Putamen (tissue), 1 donor: ENCODE measurements around the gene DENND1A.

ENCODE experiments used
- DNase-seq: peaks from one replicate; pipeline ENCODE4 v3.0.0-alpha.2; 2016; ENCODE audit warnings: low spot score

Gene DENND1A

DNA sequence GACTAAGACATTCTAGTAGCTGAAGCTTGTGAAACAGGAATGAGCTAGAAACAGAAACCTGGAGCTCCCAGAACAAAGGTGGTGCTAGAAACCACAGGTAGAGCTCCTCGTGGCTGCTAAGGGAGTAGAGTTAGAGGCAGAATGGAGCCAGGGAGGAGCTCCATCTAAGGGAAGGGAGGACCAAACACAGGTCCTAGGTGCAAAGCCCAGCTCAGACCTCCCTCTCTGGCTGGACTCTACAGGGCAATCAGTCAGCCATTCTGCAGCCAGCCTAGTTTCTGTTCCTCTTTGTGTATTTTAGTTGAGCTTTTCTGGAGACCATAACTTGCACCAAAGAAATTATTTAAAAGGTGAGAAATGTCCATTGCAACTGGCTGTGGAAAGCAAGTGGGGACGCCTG lies 503.5 kb downstream of the DENND1A start:
- no peak for DNase-seq

- DNase-seq: no peak
Observed at GRCh38 chr9:123425836-123426365, 504.0 kb downstream of the DENND1A start.

- DNase-seq: peak; percentile 61
Observed at GRCh38 chr9:123425261-123425821, 504.6 kb downstream of the DENND1A start.

DNA sequence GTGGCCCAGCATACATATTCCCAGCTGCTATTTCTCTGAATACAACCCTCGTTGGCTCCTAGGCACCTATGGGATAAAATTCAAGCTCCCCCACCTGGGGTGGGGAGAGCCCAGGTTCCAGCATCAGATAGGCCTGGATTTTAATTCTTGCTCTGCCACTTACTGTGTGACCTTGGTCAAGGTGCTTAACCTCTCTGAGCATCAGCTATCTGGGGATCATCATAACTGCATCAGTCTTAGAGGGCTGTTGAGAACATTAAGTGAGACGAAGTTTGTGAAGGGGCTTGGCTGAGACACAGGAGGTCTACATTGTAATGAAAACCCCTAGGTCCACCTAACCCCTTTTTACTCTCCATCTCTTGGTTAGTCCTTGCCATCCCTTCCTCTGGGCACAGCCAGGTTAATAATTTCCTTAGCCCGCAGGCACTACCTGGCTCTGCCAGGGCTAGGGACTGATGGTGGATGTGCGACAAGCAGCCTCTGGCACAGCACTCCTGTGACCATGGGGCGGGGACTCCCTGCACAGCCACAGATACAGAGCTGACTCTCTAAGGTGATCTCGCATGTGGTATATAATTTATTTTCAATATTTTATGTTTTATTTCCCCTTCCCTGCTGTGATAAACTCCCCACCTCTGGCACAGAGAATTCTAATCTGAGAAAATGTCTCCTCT lies 505.2 kb downstream of the DENND1A start:
- DNase-seq: no peak

- no peak for DNase-seq
Observed at GRCh38 chr9:123424131-123424530, 505.8 kb downstream of the DENND1A start.

DNA sequence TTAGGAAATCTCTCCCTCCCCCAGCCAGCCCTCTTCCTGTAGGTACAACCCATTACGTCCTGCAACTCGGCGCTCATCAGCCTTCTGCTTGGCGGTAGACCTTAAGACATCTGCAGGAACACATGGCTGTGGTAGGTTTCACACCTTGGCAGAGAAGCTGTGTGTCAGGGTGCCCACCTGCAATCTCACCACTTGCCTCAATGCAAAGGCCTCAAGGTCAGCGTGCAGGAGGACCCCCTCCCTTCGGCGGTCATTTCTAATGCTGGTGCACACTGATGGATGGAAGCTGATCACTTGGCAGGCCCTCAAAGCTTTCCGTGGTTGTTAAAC lies 506.6 kb downstream of the DENND1A start:
- no peak for DNase-seq

- no peak for DNase-seq
Observed at GRCh38 chr9:123422635-123423310, 507.2 kb downstream of the DENND1A start.

DNA sequence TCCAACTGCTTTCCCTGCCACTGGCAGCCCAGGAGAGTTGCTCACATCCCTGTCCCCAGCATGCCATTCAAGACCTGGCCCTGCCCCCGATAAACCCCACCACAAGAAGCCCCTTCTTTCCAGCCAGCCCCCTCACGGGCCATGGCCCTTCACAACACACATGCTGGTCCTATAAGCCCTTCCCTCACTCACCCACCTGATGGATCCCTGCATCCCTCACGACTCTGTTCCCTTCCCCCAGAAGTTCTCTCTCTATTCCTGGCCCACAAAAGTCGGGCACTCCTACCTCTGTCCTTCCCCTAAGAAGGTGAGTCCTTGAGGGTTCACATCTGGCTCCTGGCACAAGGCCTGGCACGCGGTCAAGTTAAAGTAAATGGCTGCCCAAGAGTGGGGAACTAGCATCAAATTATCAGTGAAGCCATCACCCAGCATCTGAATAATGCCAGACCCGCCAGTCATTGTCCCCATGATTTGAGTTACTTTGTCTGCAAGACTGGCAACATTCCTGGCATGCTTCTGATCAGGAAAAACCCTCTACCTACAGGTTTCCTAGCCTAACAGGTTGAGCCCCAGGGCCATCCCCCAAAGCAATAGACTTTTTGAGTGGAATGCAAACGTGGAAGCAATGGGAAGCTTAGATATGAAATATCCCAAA lies 508.0 kb downstream of the DENND1A start:
- no peak for DNase-seq

- DNase-seq: no peak
Observed at GRCh38 chr9:123421186-123421585, 508.7 kb downstream of the DENND1A start.

- no peak for DNase-seq
Observed at GRCh38 chr9:123420592-123421111, 509.3 kb downstream of the DENND1A start.

DNA sequence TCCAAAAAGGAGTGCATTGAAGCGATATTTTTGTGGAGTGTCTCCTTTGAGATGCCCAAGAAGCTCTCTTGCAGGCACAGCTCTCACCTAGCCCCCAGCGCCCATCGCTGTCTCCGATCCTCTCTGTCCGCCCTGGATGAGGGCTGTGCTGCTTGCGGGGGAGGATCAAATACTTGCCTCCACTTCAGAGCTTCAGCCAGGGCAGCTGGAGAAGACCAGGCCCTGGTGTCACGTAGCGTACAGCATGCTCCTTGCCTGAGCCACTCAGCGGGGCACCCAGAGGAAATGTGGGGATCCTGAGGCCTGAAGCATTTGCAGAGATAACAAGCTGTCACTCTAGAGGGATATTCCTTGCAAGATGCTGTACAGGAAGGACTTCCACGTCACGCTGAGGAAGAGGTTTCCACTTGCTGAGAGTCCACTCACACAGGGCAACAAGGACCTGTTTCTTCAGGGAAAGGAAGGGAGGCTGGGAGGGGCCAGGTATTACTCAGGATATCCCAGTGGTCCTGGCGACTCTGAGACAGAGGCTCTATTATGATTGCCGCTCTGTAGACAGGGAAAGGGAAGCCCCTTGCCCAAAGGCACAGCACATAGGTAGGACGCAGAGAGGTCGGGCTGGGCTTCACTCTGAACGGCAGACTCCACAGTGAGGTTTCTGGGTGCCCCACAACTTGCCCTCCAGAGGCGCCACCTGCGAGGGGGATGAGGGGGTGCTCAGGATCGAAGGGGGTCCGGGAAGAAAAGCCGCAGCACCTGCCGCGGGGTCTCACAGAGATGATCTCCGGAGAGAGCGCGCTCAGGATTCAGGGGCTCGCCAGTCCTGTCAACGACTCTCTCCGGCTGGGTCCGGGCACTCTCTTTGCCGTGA lies 510.0 kb downstream of the DENND1A start:
- no peak for DNase-seq

- no peak for DNase-seq
Observed at GRCh38 chr9:123419091-123419490, 510.8 kb downstream of the DENND1A start.

GRCh38 chr9:123418506-123418905 lies 511.4 kb downstream of the DENND1A start:
- DNase-seq: no peak

GRCh38 chr9:123418052-123418430 lies 511.9 kb downstream of the DENND1A start:
- no peak for DNase-seq

DNA sequence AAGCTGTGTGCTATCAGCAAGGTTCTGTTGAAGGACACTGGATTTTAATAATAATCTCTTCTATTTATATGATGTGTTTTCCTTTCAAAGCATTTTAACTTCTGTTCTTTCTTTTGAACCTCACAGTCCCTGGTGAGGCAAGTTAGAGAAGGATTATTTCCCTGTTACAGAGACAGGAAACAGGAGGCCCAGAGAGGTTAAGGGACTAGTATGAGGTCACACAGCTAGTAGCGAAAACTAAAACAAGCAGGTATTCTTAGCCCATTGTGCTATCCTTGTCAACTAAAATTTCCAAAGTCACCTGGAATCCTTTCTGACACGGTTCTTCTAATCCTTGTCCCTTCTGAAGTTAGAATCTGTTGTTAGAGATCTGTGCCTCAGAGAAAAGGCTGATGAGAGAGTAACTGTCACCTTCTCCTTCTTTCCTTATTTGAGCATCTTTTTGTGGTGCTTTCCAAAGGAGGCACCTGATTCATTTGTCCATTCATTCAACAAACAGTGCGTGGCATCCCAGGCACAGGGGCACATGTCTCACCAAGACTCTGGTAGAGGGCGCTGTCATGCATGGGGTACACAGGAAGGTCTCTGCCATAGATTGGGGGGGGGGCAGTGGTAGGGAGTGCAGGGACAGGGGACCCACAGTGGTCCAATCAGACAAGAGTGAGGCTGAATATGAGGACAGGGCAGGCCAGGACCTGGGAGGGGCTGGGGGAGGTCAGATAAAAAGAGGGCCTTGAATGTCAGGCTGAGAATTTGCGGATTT lies 512.5 kb downstream of the DENND1A start:
- DNase-seq: no peak

GRCh38 chr9:123416176-123416575 lies 513.8 kb downstream of the DENND1A start:
- DNase-seq: no peak

DNA sequence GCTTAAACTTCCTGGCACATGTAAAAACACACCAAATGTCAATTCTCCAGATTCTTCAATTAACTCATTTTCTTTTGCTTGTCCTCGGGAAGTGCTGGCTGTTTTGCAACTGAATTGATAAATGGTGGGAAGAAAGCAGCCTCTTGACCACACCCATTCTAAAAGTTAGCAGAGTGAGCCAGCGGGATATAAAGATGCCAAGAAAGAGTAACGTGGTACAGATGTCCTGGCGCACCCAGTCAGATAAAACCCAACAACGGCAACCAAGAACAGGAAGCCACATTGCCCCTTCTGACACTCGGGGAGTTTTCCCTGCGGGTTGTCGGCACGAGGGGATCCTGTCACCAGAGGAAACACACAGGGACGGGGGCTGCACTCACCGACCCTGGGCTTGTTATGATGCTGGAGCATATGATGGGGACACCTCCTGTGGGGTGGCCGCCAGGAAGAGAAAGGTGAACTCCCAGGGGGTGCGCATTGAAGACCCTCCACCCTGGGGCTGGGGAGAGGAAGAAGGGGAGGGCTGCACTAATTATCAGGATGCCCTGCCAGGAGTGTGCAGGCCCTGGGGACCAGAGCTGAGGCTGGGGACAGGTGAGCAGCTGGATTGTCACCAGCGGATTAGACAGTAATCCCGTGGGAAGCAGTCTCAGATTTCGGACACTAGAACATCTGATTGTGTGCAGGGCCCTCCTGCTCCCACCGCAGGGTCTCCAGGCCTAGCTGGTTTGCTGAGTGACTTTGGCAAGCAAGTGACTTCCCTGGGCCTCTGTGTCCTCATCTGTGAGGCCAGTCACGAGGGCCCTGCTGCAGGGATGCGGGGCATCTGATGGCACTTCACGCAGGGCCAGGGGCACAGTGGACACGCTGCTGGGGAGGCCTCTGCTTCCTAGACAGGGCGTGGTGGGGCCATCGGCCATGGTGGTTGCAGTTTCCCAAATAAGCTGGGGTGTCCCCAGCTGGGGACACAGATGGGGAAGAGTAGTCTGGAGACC lies 514.7 kb downstream of the DENND1A start:
- no peak for DNase-seq

GRCh38 chr9:123414204-123414603 lies 515.7 kb downstream of the DENND1A start:
- DNase-seq: no peak

DNA sequence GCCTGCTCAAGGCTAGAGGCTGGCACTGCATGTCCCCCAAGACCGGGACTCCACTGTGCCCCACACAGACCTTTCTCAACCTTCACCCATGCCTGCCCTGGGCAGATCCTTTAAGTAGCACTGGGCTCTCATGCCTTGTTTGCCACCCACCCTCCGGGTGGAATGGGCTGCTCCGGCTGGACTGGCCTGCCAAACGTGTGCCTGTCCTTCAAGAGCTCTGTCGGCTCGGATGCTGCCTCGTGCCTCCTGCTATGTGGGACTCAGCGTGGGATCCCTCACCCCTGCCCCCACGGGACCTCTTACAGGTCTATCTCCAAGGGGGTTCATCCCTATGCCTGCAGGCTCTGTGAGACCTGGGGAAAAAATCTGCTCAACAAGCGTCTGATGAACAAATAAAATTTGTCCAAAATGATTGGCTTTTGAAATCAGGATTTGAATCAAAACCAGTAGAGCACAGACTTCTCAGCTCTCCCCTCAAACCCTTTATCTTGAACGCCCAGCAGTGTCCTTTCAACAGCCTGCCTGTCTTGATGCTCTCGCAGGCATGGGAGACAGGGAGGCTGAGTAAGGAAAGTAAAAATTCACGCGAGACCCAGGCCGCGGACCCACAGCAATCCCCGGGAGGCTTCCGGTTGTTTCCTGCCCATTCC lies 517.6 kb downstream of the DENND1A start:
- DNase-seq: no peak
